HG02973 (cell line): ENCODE data around the gene ELOF1.
A peak's percentile ranks its signal among the peaks of the same experiment; 100 is the strongest.
"Not testable (repeated sequence)": the region's sequence is repeated elsewhere in the genome, so short reads cannot be mapped to it uniquely, and the experiment has no call there.

Experiments used
- ATAC-seq: cut with Tn5 transposase; IDR thresholded peaks from one replicate; pipeline ENCODE4 v1.9.1; 2021; ENCODE audit warnings: moderate library complexity; ENCODE audit not compliant: unreplicated experiment

ELOF1 gene

GRCh38 chr19:11558881-11559828 is at the start of gene ELOF1:
TSS of gene ELOF1 (minus strand) at chr19:11559230. CDS start at chr19:11554347, 4,883 bp downstream.
- peak; percentile 70 for ATAC-seq

GRCh38 chr19:11606484-11606883 is 47.5 kb upstream of the ELOF1 start:
- ATAC-seq = no peak

GRCh38 chr19:11599704-11600103 is 40.7 kb upstream of the ELOF1 start:
- ATAC-seq = not testable (repeated sequence)

GRCh38 chr19:11598746-11599145 is 39.7 kb upstream of the ELOF1 start:
- ATAC-seq = no peak

- ATAC-seq = no peak
Measured at GRCh38 chr19:11598103-11598483, 39.1 kb upstream of the ELOF1 start.

- peak; percentile 97 for ATAC-seq
Measured at GRCh38 chr19:11597202-11598102, 38.4 kb upstream of the ELOF1 start, which contains the start of gene ZNF627. TSS of gene ZNF627 (plus strand) at chr19:11597483. CDS start at chr19:11597628, 145 bp downstream.

GRCh38 chr19:11596156-11596555 is 37.1 kb upstream of the ELOF1 start:
- ATAC-seq = no peak

GRCh38 chr19:11594084-11594483 is 35.1 kb upstream of the ELOF1 start:
- ATAC-seq = no peak

- ATAC-seq = no peak
Measured at GRCh38 chr19:11587975-11588631, 29.1 kb upstream of the ELOF1 start.

GRCh38 chr19:11587302-11587974 is 28.4 kb upstream of the ELOF1 start:
- no peak for ATAC-seq

- no peak for ATAC-seq
Measured at GRCh38 chr19:11586331-11586730, 27.3 kb upstream of the ELOF1 start.

- ATAC-seq = peak; percentile 60
Measured at GRCh38 chr19:11581740-11582139, 22.7 kb upstream of the ELOF1 start.

- no peak for ATAC-seq
Measured at GRCh38 chr19:11580116-11580515, 21.1 kb upstream of the ELOF1 start.

- no peak for ATAC-seq
Measured at GRCh38 chr19:11578258-11579142, 19.5 kb upstream of the ELOF1 start.

- ATAC-seq = no peak
Measured at GRCh38 chr19:11577451-11578257, 18.6 kb upstream of the ELOF1 start, which contains the start of gene ACP5. TSS of gene ACP5 (minus strand) at chr19:11577645. CDS start at chr19:11577317, 328 bp downstream.

GRCh38 chr19:11576227-11576626 is 17.2 kb upstream of the ELOF1 start:
- ATAC-seq = no peak

GRCh38 chr19:11574689-11575088 is 15.7 kb upstream of the ELOF1 start:
- no peak for ATAC-seq

- ATAC-seq = not testable (repeated sequence)
Measured at GRCh38 chr19:11573763-11574162, 14.7 kb upstream of the ELOF1 start.
